Fibroblast of lung (primary cell): ENCODE measurements around the gene MBD6. TPM values are rescaled to one million over a fixed set of nuclear protein-coding genes. Genes with fewer than 3 reads are reported as not detected.
A peak's percentile ranks its signal among the peaks of the same experiment; 100 is the strongest.

ENCODE experiments used
- DNase-seq, 2 donors: peaks; one replicate each; pipeline versions ENCODE4 v3.0.0 to v3.0.0-alpha.2; 2010; ENCODE audit warnings: low read depth in 2 of 2
- H2AFZ ChIP-seq: 2 replicates; pipeline ENCODE4 v1.5.1; 2012; ENCODE audit warnings: low read length, control low read depth, inconsistent platforms
- H3K27ac ChIP-seq: 2 replicates; pipeline ENCODE4 v1.5.1; 2011; ENCODE audit warnings: low read length, control low read depth; ENCODE audit not compliant: insufficient read depth
- H3K27me3 ChIP-seq: 2 replicates; pipeline ENCODE4 v1.5.1; 2011; ENCODE audit warnings: mild to moderate bottlenecking, low read length; ENCODE audit not compliant: control insufficient read depth, insufficient read depth
- H3K36me3 ChIP-seq: 2 replicates; pipeline ENCODE4 v1.5.1; 2011; ENCODE audit warnings: low read length; ENCODE audit not compliant: control insufficient read depth, insufficient read depth
- H3K4me1 ChIP-seq: 2 replicates; pipeline ENCODE4 v1.5.1; 2011; ENCODE audit warnings: low read length; ENCODE audit not compliant: control insufficient read depth, insufficient read depth; ENCODE audit errors: extremely low read depth
- H3K4me2 ChIP-seq: 2 replicates; pipeline ENCODE4 v1.5.1; 2011; ENCODE audit warnings: low read length, control low read depth; ENCODE audit not compliant: insufficient read depth; ENCODE audit errors: extremely low read depth
- H3K4me3 ChIP-seq, 4 experiments: fragments of 200-600 bp in 1 of 4; sonication (generic) in 1 of 4; replicated peaks in 1 of 4; 2 replicates each; pipeline ENCODE4 v1.5.1; 2011 to 2016; ENCODE audit warnings: low read length in 4 of 4, low read depth in 3 of 4, mild to moderate bottlenecking in 3 of 4, control low read depth in 2 of 4, inconsistent platforms in 1 of 4, mixed read lengths in 1 of 4; ENCODE audit not compliant: insufficient read depth in 1 of 4; ENCODE audit errors: control extremely low read depth in 1 of 4
- H3K79me2 ChIP-seq: 2 replicates; pipeline ENCODE4 v1.5.1; 2012; ENCODE audit warnings: mild to moderate bottlenecking, low read length, inconsistent platforms; ENCODE audit not compliant: control insufficient read depth, insufficient read depth
- H3K9ac ChIP-seq: 2 replicates; pipeline ENCODE4 v1.5.1; 2011; ENCODE audit warnings: mild to moderate bottlenecking, low read length, control low read depth; ENCODE audit not compliant: insufficient read depth
- H3K9me3 ChIP-seq: 2 replicates; pipeline ENCODE4 v1.5.1; 2012; ENCODE audit warnings: low read depth, low read length; ENCODE audit not compliant: control insufficient read depth, insufficient read depth
- H4K20me1 ChIP-seq: 2 replicates; pipeline ENCODE4 v1.5.1; 2011; ENCODE audit warnings: low read length; ENCODE audit not compliant: control insufficient read depth, insufficient read depth; ENCODE audit errors: extremely low read depth
- CTCF ChIP-seq, 2 donors: IDR thresholded peaks in 1 of 2; conservative IDR thresholded peaks in 1 of 2; 1 replicate in 1 of 2; 2 replicates in 1 of 2; pipeline ENCODE4 v1.5.1; 2011 to 2012; ENCODE audit warnings: low read length in 2 of 2, control low read depth in 1 of 2, inconsistent platforms in 1 of 2, low read depth in 1 of 2, mild to moderate bottlenecking in 1 of 2
- EZH2 ChIP-seq: IDR thresholded peaks from 2 replicates; pipeline ENCODE4 v1.5.1; 2012; ENCODE audit warnings: low read length, control low read depth, mild to moderate bottlenecking; ENCODE audit errors: missing control alignments
- polyA minus RNA-seq: library from RNA; depleted of rRNA, polyadenylated mRNA; stranded (reverse); fragments of >200 nt; gene quantifications from 2 replicates; pipeline ENCODE4 v1.2.3, GENCODE V29; 2011; ENCODE audit warnings: low replicate concordance
- polyA plus RNA-seq, 2 donors: library from polyadenylated mRNA; depleted of rRNA in 1 of 2; stranded (reverse) in 1 of 2; unstranded in 1 of 2; fragments of >200 nt; gene quantifications; 2 replicates each; pipeline ENCODE4 v1.2.1, GENCODE V29; 2011 to 2012; ENCODE audit warnings: missing spikeins in 1 of 2
- total RNA-seq: library from RNA; depleted of rRNA; stranded (reverse); fragments of >200 nt; gene quantifications from 2 replicates; pipeline ENCODE4 v1.2.1, GENCODE V29; 2014

MBD6 gene
- total RNA-seq: 5.1 and 7.1 TPM in 2 replicates
- polyA plus RNA-seq: 3.0 and 3.1 TPM in 2 replicates
- polyA plus RNA-seq (2012): 19.3 and 19.4 TPM in 2 replicates
- 16.7 and 22.9 TPM in 2 replicates for polyA minus RNA-seq

- H3K4me2 ChIP-seq: peak within 1 kb of the TSS; percentile 89
- TF ChIP-seq CTCF (conservative IDR thresholded peaks at IDR 0.05 in 1 of 2, IDR thresholded peaks at IDR 0.05 in 1 of 2; ENCODE audit: low read depth in 1 of 2, low read length in 2 of 2) (no peak), EZH2 (no peak)
- peak within 1 kb of the TSS; percentile 66 for H3K9ac ChIP-seq
- peaks cover 12% of the 10 kb centered on the region for H3K36me3 ChIP-seq
- H3K4me3 ChIP-seq: peak within 1 kb of the TSS; percentile 68 to 91 (median 88)
- H2AFZ ChIP-seq: peak within 1 kb of the TSS; percentile 24
- peak within 1 kb of the TSS; percentile 98 for H3K27ac ChIP-seq
- peaks cover 29% of the 10 kb centered on the region for H3K4me1 ChIP-seq
- H3K9me3 ChIP-seq: no peaks in the 10 kb centered on the region
- no peaks in the 10 kb centered on the region for H3K27me3 ChIP-seq
- H4K20me1 ChIP-seq: peaks cover 3% of the 10 kb centered on the region
- peak; percentile 92 to 96 for DNase-seq
- H3K79me2 ChIP-seq: peaks cover 52% of the 10 kb centered on the region
Measured at GRCh38 chr12:57522011-57522886, at the start of gene MBD6. Gene MBD6, plus strand, starts transcription at chr12:57522824. Its CDS starts 1,480 bp downstream, at chr12:57524304.

- TF ChIP-seq EZH2: no peak
- no peak for TF ChIP-seq CTCF (conservative IDR thresholded peaks at IDR 0.05 in 1 of 2, IDR thresholded peaks at IDR 0.05 in 1 of 2; ENCODE audit: low read depth in 1 of 2, low read length in 2 of 2)
Measured at GRCh38 chr12:57473392-57473791, 49.2 kb upstream of the MBD6 start.

GRCh38 chr12:57473886-57474285, 48.7 kb upstream of the MBD6 start:
- H3K27ac ChIP-seq: no peak overlapping the region
- no peak for DNase-seq
- no peak overlapping the region for H3K4me3 ChIP-seq
- H3K27me3 ChIP-seq: peaks cover 55% of the 10 kb centered on the region
- no peaks in the 10 kb centered on the region for H3K9me3 ChIP-seq
- no peaks in the 10 kb centered on the region for H3K4me1 ChIP-seq
- TF ChIP-seq CTCF (conservative IDR thresholded peaks at IDR 0.05 in 1 of 2, IDR thresholded peaks at IDR 0.05 in 1 of 2; ENCODE audit: low read depth in 1 of 2, low read length in 2 of 2) (no peak), EZH2 (no peak)
- no peak overlapping the region for H3K4me2 ChIP-seq
- no peak overlapping the region for H3K9ac ChIP-seq
- no peaks in the 10 kb centered on the region for H3K79me2 ChIP-seq
- no peaks in the 10 kb centered on the region for H4K20me1 ChIP-seq
- H3K36me3 ChIP-seq: no peaks in the 10 kb centered on the region
- no peak overlapping the region for H2AFZ ChIP-seq

More at GRCh38 chr12:57473392-57473791, 49.2 kb upstream of the MBD6 start:
- Histone ChIP-seq H3K79me2 (no peaks in the 10 kb centered on the region), H3K27ac (no peak overlapping the region), H3K4me1 (no peaks in the 10 kb centered on the region), H4K20me1 (no peaks in the 10 kb centered on the region), H3K27me3 (peaks cover 55% of the 10 kb centered on the region), H2AFZ (no peak overlapping the region), H3K9me3 (no peaks in the 10 kb centered on the region), H3K4me3 (no peak overlapping the region), H3K9ac (no peak overlapping the region), H3K4me2 (no peak overlapping the region), H3K36me3 (no peaks in the 10 kb centered on the region)
- no peak for DNase-seq
